ENCODE results near the gene PTGER3.
"Not testable (repeated sequence)": the region's sequence is repeated elsewhere in the genome, so short reads cannot be mapped to it uniquely, and the experiment has no call there.

PTGER3 gene

GRCh38 chr1:71001624-71002023 is 46.0 kb downstream of the PTGER3 start:
- DNase-seq: no peak

- no peak for DNase-seq
Observed at GRCh38 chr1:70997793-70998192, 49.8 kb downstream of the PTGER3 start.

GRCh38 chr1:70994753-70995268 is 52.8 kb downstream of the PTGER3 start:
- DNase-seq: no peak

- DNase-seq: no peak
Observed at GRCh38 chr1:70993798-70994197, 53.8 kb downstream of the PTGER3 start.

- no peak for DNase-seq
Observed at GRCh38 chr1:70992521-70992920, 55.1 kb downstream of the PTGER3 start.

- DNase-seq: no peak
Observed at GRCh38 chr1:70990469-70991253, 57.0 kb downstream of the PTGER3 start.

- DNase-seq: no peak
Observed at GRCh38 chr1:70987497-70987896, 60.1 kb downstream of the PTGER3 start.

- DNase-seq: not testable (repeated sequence)
Observed at GRCh38 chr1:70985776-70986225, 61.8 kb downstream of the PTGER3 start.

GRCh38 chr1:70985278-70985677 is 62.3 kb downstream of the PTGER3 start:
- DNase-seq: not testable (repeated sequence)

GRCh38 chr1:70980361-70980760 is 67.3 kb downstream of the PTGER3 start:
- DNase-seq: no peak

GRCh38 chr1:70979881-70980280 is 67.7 kb downstream of the PTGER3 start:
- no peak for DNase-seq

GRCh38 chr1:70979313-70979712 is 68.3 kb downstream of the PTGER3 start:
- DNase-seq: no peak

GRCh38 chr1:70978623-70979022 is 69.0 kb downstream of the PTGER3 start:
- DNase-seq: no peak

GRCh38 chr1:70977575-70977974 is 70.0 kb downstream of the PTGER3 start:
- no peak for DNase-seq

- DNase-seq: no peak
Observed at GRCh38 chr1:70977041-70977440, 70.6 kb downstream of the PTGER3 start.

- DNase-seq: no peak
Observed at GRCh38 chr1:70973754-70974153, 73.9 kb downstream of the PTGER3 start.

- no peak for DNase-seq
Observed at GRCh38 chr1:70970407-70970806, 77.2 kb downstream of the PTGER3 start.

GRCh38 chr1:70966018-70966638 is 81.5 kb downstream of the PTGER3 start:
- no peak for DNase-seq

GRCh38 chr1:70963374-70963773 is 84.2 kb downstream of the PTGER3 start:
- DNase-seq: no peak

- no peak for DNase-seq
Observed at GRCh38 chr1:70961374-70961975, 86.1 kb downstream of the PTGER3 start.

GRCh38 chr1:70948396-70949017 is 99.1 kb downstream of the PTGER3 start:
- no peak for DNase-seq

GRCh38 chr1:70947835-70948234 is 99.8 kb downstream of the PTGER3 start:
- DNase-seq: no peak

GRCh38 chr1:70945676-70946075 is 101.9 kb downstream of the PTGER3 start:
- no peak for DNase-seq
